Mesenteric fat pad (tissue), 1 donor: Measurements from ENCODE around the gene SEC31B. TPM values are rescaled to one million over a fixed set of nuclear protein-coding genes. Genes with fewer than 3 reads are reported as not detected.

ENCODE experiments used
- DNase-seq: peaks from one replicate; pipeline ENCODE4 v3.0.0-alpha.2; 2020; ENCODE audit warnings: low spot score
- total RNA-seq: library from RNA; stranded (reverse); fragmentation: NEBNext Ultra II Directional; extraction: Animal tissue kit (Norgen Biotek cat#: 25700); gene quantifications from one replicate; pipeline ENCODE4 v1.2.1, GENCODE V29; 2021
- donor health status: DM: yes; HTN: yes; CAD: no.

SEC31B gene
- total RNA-seq, 1 donor from 2014 or later: 9.8 TPM

GRCh38 chr10:100446130-100446761 is 73.4 kb downstream of the SEC31B start:
- DNase-seq: no peak

GRCh38 chr10:100442548-100442947 is 77.1 kb downstream of the SEC31B start:
- DNase-seq: no peak

- no peak for DNase-seq
Observed at GRCh38 chr10:100438674-100439315, 80.9 kb downstream of the SEC31B start.

Other genes starting within 250 kb of the SEC31B start
- gene BLOC1S2, start 233.2 kb downstream of the SEC31B start, total RNA-seq: 30.4 TPM
- 0.39 TPM for gene PKD2L1, start 189.6 kb downstream of the SEC31B start, total RNA-seq
- 1,693 TPM for gene SCD, start 172.6 kb downstream of the SEC31B start, total RNA-seq
- not detected for gene WNT8B, start 56.9 kb downstream of the SEC31B start, total RNA-seq
- gene NDUFB8, start 10.0 kb upstream of the SEC31B start, total RNA-seq: 123 TPM
- 29.2 TPM for gene HIF1AN, start 16.1 kb upstream of the SEC31B start, total RNA-seq
- not detected for gene PAX2, start 225.7 kb upstream of the SEC31B start, total RNA-seq